ENCODE results near the gene TMEM25. TPM values are rescaled to one million over a fixed set of nuclear protein-coding genes. Genes with fewer than 3 reads are reported as not detected.
"Not testable (repeated sequence)": the region's sequence is repeated elsewhere in the genome, so short reads cannot be mapped to it uniquely, and the experiment has no call there.

Gene TMEM25
- polyA plus RNA-seq (ENCODE audit: insufficient read length in 4 of 4), result 10 to 100 TPM; 24.5 to 34.1 (median 30.4) TPM

GRCh38 chr11:118530683-118531596 lies at the start of gene TMEM25:
Gene TMEM25 (plus strand): TSS chr11:118531192. CDS start chr11:118531802, 610 bp downstream.
- peak; percentile 41 to 69 (median 44) for DNase-seq (ENCODE audit: low read depth in 4 of 4, low spot score in 2 of 4)

- DNase-seq (ENCODE audit: low read depth in 4 of 4, low spot score in 2 of 4), result not testable (repeated sequence)
Measured at GRCh38 chr11:118481238-118481637, 49.8 kb upstream of the TMEM25 start.

GRCh38 chr11:118484405-118484804 lies 46.6 kb upstream of the TMEM25 start:
- no peak for DNase-seq (ENCODE audit: low read depth in 4 of 4, low spot score in 2 of 4)

GRCh38 chr11:118485273-118485672 lies 45.7 kb upstream of the TMEM25 start:
- no peak for DNase-seq (ENCODE audit: low read depth in 4 of 4, low spot score in 2 of 4)

GRCh38 chr11:118488480-118489109 lies 42.4 kb upstream of the TMEM25 start:
- peak; percentile 23 to 72 (median 50) for DNase-seq (ENCODE audit: low read depth in 4 of 4, low spot score in 2 of 4)

GRCh38 chr11:118491041-118491440 lies 40.0 kb upstream of the TMEM25 start:
- DNase-seq (ENCODE audit: low read depth in 4 of 4, low spot score in 2 of 4), result no peak

GRCh38 chr11:118497831-118498230 lies 33.2 kb upstream of the TMEM25 start:
- DNase-seq (ENCODE audit: low read depth in 4 of 4, low spot score in 2 of 4), result no peak

GRCh38 chr11:118503216-118503615 lies 27.8 kb upstream of the TMEM25 start:
- DNase-seq (ENCODE audit: low read depth in 4 of 4, low spot score in 2 of 4), result no peak

- DNase-seq (ENCODE audit: low read depth in 4 of 4, low spot score in 2 of 4), result no peak
Measured at GRCh38 chr11:118511601-118512000, 19.4 kb upstream of the TMEM25 start.

- no peak for DNase-seq (ENCODE audit: low read depth in 4 of 4, low spot score in 2 of 4)
Measured at GRCh38 chr11:118514103-118514502, 16.9 kb upstream of the TMEM25 start.

- DNase-seq (ENCODE audit: low read depth in 4 of 4, low spot score in 2 of 4), result no peak
Measured at GRCh38 chr11:118519549-118519948, 11.4 kb upstream of the TMEM25 start.

- no peak for DNase-seq (ENCODE audit: low read depth in 4 of 4, low spot score in 2 of 4)
Measured at GRCh38 chr11:118521892-118522311, 9.1 kb upstream of the TMEM25 start.

- DNase-seq (ENCODE audit: low read depth in 4 of 4, low spot score in 2 of 4), result no peak
Measured at GRCh38 chr11:118522571-118523072, 8.4 kb upstream of the TMEM25 start.

GRCh38 chr11:118524356-118524755 lies 6.6 kb upstream of the TMEM25 start:
- DNase-seq (ENCODE audit: low read depth in 4 of 4, low spot score in 2 of 4), result no peak

GRCh38 chr11:118524757-118525470 lies 6.1 kb upstream of the TMEM25 start:
- no peak for DNase-seq (ENCODE audit: low read depth in 4 of 4, low spot score in 2 of 4)

- DNase-seq (ENCODE audit: low read depth in 4 of 4, low spot score in 2 of 4), result no peak
Measured at GRCh38 chr11:118526688-118527087, 4.3 kb upstream of the TMEM25 start.

- no peak for DNase-seq (ENCODE audit: low read depth in 4 of 4, low spot score in 2 of 4)
Measured at GRCh38 chr11:118527109-118527508, 3.9 kb upstream of the TMEM25 start, which contains the start of gene TTC36. Gene TTC36 (plus strand): TSS chr11:118527474. CDS start chr11:118527495, 21 bp downstream.

- DNase-seq (ENCODE audit: low read depth in 4 of 4, low spot score in 2 of 4), result no peak
Measured at GRCh38 chr11:118528511-118528910, 2.5 kb upstream of the TMEM25 start.

- DNase-seq (ENCODE audit: low read depth in 4 of 4, low spot score in 2 of 4), result no peak
Measured at GRCh38 chr11:118529584-118530175, 1.3 kb upstream of the TMEM25 start.

GRCh38 chr11:118530180-118530682 lies 761 bp upstream of the TMEM25 start:
- no peak for DNase-seq (ENCODE audit: low read depth in 4 of 4, low spot score in 2 of 4)
